HEK293T (cell line): ENCODE results near the gene IMPG1.

Experiments used
- CTCF ChIA-PET: fragments of 350-600 bp; formaldehyde crosslinking; extraction: SDS; loops from one replicate; lab custom pipeline; 2021; ENCODE audit warnings: antibody characterized with exemption, inconsistent platforms; lab: Yijun Ruan, JAX
- POLR2A ChIA-PET: fragments of 350-600 bp; formaldehyde crosslinking; extraction: SDS; loops from one replicate; lab custom pipeline; 2020; ENCODE audit warnings: antibody characterized with exemption, inconsistent platforms; lab: Yijun Ruan, JAX
- DNase-seq: peaks from one replicate; pipeline ENCODE4 v3.0.0; 2012; ENCODE audit warnings: mixed read lengths; ENCODE audit errors: extremely low spot score
- ARNT ChIP-seq: fragments of 450-650 bp; IDR thresholded peaks from 2 replicates; pipeline ENCODE4 v1.6.1; 2017; ENCODE audit warnings: mild to moderate bottlenecking
- BHLHE40 ChIP-seq: fragments of 450-650 bp; IDR thresholded peaks from 2 replicates; pipeline ENCODE4 v1.6.1; 2016; ENCODE audit warnings: mild to moderate bottlenecking, moderate library complexity, borderline replicate concordance
- CTBP1 ChIP-seq: fragments of 450-650 bp; IDR thresholded peaks from 2 replicates; pipeline ENCODE4 v1.6.1; 2016; ENCODE audit warnings: borderline replicate concordance
- ELF4 ChIP-seq: fragments of 450-650 bp; IDR thresholded peaks from 2 replicates; pipeline ENCODE4 v1.6.1; 2017; ENCODE audit warnings: antibody characterized with exemption
- FOXA1 ChIP-seq: fragments of 450-650 bp; IDR thresholded peaks from 2 replicates; pipeline ENCODE4 v1.6.1; 2016; ENCODE audit warnings: mild to moderate bottlenecking
- FOXK2 ChIP-seq: fragments of 450-650 bp; IDR thresholded peaks from 2 replicates; pipeline ENCODE4 v1.6.1; 2016; ENCODE audit warnings: mild to moderate bottlenecking
- FOXM1 ChIP-seq: fragments of 450-650 bp; IDR thresholded peaks from 2 replicates; pipeline ENCODE4 v1.6.1; 2017; ENCODE audit warnings: mild to moderate bottlenecking, borderline replicate concordance
- HDGF ChIP-seq: fragments of 450-650 bp; IDR thresholded peaks from 2 replicates; pipeline ENCODE4 v1.6.1; 2017; ENCODE audit warnings: antibody characterized with exemption, borderline replicate concordance
- L3MBTL2 ChIP-seq: fragments of 450-650 bp; conservative IDR thresholded peaks from 2 replicates; pipeline ENCODE4 v1.6.1; 2016; ENCODE audit warnings: mild to moderate bottlenecking
- LEF1 ChIP-seq: fragments of 450-650 bp; IDR thresholded peaks from 2 replicates; pipeline ENCODE4 v1.6.1; 2017; ENCODE audit warnings: mild to moderate bottlenecking, borderline replicate concordance
- NFRKB ChIP-seq: fragments of 450-650 bp; IDR thresholded peaks from 2 replicates; pipeline ENCODE4 v1.6.1; 2016; ENCODE audit warnings: mild to moderate bottlenecking, moderate library complexity
- SP1 ChIP-seq: fragments of 450-650 bp; IDR thresholded peaks from 2 replicates; pipeline ENCODE4 v1.6.1; 2017
- SUZ12 ChIP-seq: fragments of 450-650 bp; IDR thresholded peaks from 2 replicates; pipeline ENCODE4 v1.6.1; 2016; ENCODE audit warnings: mild to moderate bottlenecking
- TARDBP ChIP-seq: fragments of 450-650 bp; IDR thresholded peaks from 2 replicates; pipeline ENCODE4 v1.6.1; 2016
- ZNF384 ChIP-seq: fragments of 450-650 bp; IDR thresholded peaks from 2 replicates; pipeline ENCODE4 v1.6.1; 2016
- TF ChIP-seq, protein P1 (sequence below): fragments of 450-650 bp; IDR thresholded peaks from 2 replicates; pipeline ENCODE4 v1.6.1; 2016

The IMPG1 gene

DNA sequence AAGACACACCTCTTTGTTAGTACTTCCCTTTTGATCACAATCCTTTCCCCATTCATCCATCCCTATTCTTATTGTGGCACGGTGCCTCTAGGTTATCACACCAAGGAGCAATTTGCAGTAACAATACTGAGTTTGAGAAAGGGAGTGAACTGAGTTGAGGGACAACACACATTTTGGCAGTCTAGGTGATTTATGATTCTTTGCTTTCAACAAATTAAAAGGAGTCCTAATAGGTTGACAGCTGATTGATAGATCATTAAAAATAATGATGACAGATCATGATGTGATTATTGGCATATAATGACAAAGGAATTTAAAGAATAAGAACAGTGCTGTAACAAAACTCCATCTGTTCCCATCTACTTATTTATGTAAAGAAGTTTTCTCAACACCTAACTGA, 36.7 kb downstream of the IMPG1 start:
- CTCF ChIA-PET, result no interaction called here
- POLR2A ChIA-PET, result no interaction called here

DNA sequence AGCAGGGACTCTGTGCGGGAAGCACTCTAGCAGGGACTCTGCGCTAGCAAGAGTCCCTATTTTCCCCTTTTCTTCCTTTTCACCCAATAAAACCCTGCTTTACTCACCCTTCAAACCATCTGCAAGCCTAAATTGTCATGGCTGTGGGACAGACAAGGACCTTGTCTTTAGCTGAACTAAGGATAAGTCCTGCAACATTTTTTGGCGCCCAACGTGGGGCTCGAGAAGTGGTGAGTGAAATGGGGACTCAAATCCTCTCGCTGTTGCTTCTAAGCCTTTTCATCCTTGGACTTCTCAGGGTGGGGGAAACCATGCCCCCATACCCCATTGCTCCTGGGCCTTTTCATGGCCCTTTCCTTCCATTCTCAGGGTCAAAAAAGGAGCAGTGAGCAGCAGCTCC, 46.4 kb downstream of the IMPG1 start:
- DNase-seq, result no peak
- TF ChIP-seq L3MBTL2 (no peak), ARNT (no peak), TARDBP (no peak), SUZ12 (no peak), ZNF384 (no peak), FOXA1 (no peak), FOXK2 (no peak), ELF4 (no peak), HDGF (no peak), CTBP1 (no peak), SP1 (no peak)
- TF ChIP-seq, protein P1, sequence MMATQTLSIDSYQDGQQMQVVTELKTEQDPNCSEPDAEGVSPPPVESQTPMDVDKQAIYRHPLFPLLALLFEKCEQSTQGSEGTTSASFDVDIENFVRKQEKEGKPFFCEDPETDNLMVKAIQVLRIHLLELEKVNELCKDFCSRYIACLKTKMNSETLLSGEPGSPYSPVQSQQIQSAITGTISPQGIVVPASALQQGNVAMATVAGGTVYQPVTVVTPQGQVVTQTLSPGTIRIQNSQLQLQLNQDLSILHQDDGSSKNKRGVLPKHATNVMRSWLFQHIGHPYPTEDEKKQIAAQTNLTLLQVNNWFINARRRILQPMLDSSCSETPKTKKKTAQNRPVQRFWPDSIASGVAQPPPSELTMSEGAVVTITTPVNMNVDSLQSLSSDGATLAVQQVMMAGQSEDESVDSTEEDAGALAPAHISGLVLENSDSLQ, result no peak
- ChIA-PET POLR2A (no interaction called here), CTCF (no interaction called here)

More for the DNA sequence above, 36.7 kb downstream of the IMPG1 start:
- no peak for TF ChIP-seq TARDBP
- TF ChIP-seq, protein P1, result peak; percentile 69; the same call in 1 of the 2 replicates
- DNase-seq, result no peak

DNA sequence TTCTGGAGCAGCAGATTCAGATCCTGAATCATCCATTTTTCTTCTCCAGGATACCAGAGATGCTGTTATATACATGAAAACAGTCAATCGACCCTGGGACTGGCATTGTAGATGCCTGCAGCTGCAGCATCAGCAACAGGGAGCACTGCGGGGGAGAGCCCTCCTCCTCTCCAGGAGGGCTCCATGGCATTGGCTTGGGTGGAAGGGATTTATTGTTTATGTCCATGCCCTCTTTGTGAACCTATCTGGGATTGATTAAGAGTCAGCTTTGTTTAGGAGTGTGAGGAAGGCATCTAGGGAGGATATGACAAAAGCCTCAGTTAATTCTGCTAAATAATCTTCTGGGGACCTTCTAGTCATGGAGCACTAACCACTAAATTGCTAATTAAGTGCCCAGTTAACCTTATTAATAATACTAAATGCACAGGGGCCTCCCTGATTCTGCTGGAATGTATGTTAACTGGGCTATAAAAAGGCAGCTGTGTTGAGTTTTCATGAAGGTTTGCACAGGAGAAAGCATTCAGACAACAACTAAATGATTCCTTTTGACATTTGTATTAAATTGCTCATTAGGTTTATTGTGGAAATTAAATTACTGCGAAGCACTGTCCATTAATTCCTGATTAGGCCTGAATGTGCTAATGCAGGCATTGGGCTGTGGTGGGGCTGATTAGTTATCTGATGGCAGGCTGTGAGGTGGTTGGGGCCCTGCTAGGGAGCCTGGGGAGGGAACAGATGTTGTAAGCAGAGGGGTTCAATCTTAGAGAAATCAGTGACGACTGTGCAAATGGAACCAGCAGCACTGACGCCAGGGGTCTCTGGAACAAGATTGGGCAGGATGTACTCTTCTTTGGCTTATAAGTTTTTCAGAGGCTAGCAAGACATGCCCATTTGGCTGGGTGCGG, 57.6 kb downstream of the IMPG1 start:
- TF ChIP-seq, protein P1, result no peak
- TF ChIP-seq ZNF384 (no peak), FOXA1 (no peak), SP1 (no peak), ELF4 (no peak), HDGF (no peak), SUZ12 (no peak), L3MBTL2 (no peak), FOXK2 (no peak), FOXM1 (no peak), TARDBP (no peak), CTBP1 (no peak), ARNT (no peak), NFRKB (no peak), BHLHE40 (no peak), LEF1 (no peak)
- DNase-seq, result no peak
- CTCF ChIA-PET, result no interaction called here
- POLR2A ChIA-PET, result no interaction called here

- POLR2A ChIA-PET, result no interaction called here
- CTCF ChIA-PET, result no interaction called here
- no peak for TF ChIP-seq CTBP1
- no peak for TF ChIP-seq LEF1
- no peak for TF ChIP-seq ZNF384
- TF ChIP-seq FOXA1, result no peak
- no peak for TF ChIP-seq FOXK2
- no peak for TF ChIP-seq NFRKB
- TF ChIP-seq, protein P1, result no peak
- no peak for TF ChIP-seq L3MBTL2
- no peak for TF ChIP-seq SUZ12
- no peak for TF ChIP-seq BHLHE40
- TF ChIP-seq ELF4, result no peak
- TF ChIP-seq TARDBP, result no peak
- TF ChIP-seq HDGF, result no peak
- TF ChIP-seq FOXM1, result no peak
- no peak for TF ChIP-seq SP1
- TF ChIP-seq ARNT, result no peak
- DNase-seq, result no peak
Measured at GRCh38 chr6:76004202-76004601, 68.3 kb downstream of the IMPG1 start.

- POLR2A ChIA-PET, result no interaction called here
- CTCF ChIA-PET, result no interaction called here
- TF ChIP-seq FOXA1 (no peak), FOXM1 (no peak), CTBP1 (no peak), NFRKB (no peak), HDGF (no peak), ELF4 (no peak), ZNF384 (no peak), TARDBP (no peak), SUZ12 (no peak), BHLHE40 (no peak), L3MBTL2 (no peak)
- TF ChIP-seq, protein P1, result no peak
- no peak for DNase-seq
Measured at GRCh38 chr6:76003686-76004085, 68.8 kb downstream of the IMPG1 start.
